Measurements from ENCODE around the gene AGRN.
"Not testable (repeated sequence)": the region's sequence is repeated elsewhere in the genome, so short reads cannot be mapped to it uniquely, and the experiment has no call there.

AGRN gene

DNA sequence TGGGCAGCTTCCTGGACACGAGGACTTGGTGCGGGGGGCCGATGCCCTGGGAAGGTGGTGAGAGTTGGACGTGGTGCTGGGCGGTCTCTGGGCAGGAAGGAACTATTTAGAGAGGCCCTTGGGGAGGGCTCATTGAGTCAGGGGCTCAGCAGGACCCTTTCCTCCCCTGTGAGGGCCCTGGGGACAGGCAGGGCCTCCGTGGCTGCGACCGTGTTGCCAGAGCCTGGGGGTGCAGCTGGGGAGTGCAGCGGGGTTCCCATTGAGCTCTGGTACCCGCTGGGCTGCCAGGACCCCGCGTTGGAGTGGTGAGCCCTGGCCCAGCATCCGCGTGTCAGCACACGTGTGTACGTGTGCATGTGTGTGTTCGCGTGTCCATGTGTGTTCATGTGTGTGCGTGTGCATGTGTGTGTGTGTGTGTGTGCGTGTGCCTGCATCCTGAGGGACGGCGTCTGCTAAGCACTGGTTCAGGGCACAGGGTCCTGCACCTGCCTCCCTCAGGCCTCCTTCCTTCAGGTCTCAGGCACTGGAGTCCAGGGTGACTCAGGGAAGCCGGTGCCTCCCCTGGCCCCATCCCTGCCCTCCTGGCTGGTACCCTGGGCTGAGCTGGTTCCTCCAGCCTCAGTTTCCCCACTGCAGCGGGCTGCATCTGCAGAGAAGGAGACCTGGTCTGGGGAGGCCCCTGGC is 43.5 kb downstream of the AGRN start:
- TF ChIP-seq, protein P1, sequence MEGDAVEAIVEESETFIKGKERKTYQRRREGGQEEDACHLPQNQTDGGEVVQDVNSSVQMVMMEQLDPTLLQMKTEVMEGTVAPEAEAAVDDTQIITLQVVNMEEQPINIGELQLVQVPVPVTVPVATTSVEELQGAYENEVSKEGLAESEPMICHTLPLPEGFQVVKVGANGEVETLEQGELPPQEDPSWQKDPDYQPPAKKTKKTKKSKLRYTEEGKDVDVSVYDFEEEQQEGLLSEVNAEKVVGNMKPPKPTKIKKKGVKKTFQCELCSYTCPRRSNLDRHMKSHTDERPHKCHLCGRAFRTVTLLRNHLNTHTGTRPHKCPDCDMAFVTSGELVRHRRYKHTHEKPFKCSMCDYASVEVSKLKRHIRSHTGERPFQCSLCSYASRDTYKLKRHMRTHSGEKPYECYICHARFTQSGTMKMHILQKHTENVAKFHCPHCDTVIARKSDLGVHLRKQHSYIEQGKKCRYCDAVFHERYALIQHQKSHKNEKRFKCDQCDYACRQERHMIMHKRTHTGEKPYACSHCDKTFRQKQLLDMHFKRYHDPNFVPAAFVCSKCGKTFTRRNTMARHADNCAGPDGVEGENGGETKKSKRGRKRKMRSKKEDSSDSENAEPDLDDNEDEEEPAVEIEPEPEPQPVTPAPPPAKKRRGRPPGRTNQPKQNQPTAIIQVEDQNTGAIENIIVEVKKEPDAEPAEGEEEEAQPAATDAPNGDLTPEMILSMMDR (conservative IDR thresholded peaks at IDR 0.05): no peak
- no peak for TF ChIP-seq ZFX (IDR thresholded peaks at IDR 0.05)
- H3K27ac ChIP-seq: no peak overlapping the region

DNA sequence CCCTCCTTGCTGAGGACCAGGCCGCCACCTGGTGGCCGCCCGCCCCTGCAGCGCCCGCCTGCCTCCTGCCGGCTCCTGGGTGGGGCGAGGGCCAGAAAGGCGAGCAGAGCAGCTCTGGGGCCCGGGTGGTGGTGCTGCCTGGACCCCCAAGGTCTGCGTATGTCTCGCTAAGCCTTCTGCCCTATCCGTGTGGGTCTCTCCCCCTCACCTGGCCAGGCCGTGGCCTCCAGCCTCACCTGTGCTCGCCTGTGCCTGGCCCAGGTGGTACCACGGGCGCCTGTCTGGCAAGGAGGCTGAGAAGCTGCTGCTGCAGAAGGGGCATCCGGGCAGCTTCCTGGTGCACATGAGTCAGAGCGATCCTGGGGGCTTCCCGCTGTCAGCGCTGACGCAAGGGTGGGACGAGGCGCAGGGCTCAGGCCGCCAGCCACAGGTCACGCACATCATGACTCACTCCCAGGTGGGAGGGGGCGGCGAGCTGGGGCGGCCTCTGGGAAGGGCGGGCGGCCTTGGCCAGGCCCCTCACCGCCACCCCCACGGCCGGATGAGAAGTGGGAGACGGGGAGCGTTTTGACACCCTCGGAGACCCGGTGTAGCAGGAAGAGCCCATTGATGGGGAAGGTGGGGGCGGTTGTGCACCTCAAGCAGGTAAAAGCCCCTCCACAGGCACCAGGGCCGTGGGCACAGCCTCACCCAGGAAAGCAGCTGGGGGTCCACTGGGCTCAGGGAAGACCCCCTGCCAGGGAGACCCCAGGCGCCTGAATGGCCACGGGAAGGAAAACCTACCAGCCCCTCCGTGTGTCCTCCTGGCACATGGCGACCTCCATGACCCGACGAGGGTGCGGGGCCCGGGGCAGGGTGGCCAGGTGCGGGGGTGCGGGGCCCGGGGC is 44.3 kb downstream of the AGRN start:
- no peak overlapping the region for H3K27ac ChIP-seq
- TF ChIP-seq ZFX (IDR thresholded peaks at IDR 0.05): no peak
- TF ChIP-seq, protein P1 (conservative IDR thresholded peaks at IDR 0.05): peak; percentile 98

DNA sequence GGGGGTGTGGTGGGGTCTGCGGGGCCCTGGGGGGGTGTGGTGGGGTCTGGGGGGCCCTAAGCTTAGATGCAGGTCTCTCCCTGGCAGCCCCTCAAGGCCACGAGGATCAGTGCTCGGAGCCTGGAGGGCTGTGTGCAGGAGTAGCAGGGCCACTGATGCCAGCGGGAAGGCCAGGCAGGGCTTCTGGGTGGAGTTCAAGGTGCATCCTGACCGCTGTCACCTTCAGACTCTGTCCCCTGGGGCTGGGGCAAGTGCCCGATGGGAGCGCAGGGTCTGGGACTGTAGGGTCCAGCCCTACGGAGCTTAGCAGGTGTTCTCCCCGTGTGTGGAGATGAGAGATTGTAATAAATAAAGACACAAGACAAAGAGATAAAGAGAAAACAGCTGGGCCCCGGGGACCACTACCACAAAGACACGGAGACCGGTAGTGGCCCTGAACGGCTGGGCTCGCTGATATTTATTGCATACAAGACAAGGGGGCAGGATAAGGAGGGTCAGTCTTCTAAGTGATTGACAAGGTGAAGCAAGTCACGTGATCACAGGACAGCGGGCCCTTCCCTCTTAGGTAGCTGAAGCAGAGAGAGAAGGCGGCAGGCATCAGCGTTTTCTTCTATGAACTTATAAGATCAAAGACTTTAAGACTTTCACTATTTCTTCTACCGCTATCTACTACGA is 45.5 kb downstream of the AGRN start:
- no peak overlapping the region for H3K27ac ChIP-seq
- TF ChIP-seq ZFX (IDR thresholded peaks at IDR 0.05): no peak
- TF ChIP-seq, protein P1 (conservative IDR thresholded peaks at IDR 0.05): no peak

DNA sequence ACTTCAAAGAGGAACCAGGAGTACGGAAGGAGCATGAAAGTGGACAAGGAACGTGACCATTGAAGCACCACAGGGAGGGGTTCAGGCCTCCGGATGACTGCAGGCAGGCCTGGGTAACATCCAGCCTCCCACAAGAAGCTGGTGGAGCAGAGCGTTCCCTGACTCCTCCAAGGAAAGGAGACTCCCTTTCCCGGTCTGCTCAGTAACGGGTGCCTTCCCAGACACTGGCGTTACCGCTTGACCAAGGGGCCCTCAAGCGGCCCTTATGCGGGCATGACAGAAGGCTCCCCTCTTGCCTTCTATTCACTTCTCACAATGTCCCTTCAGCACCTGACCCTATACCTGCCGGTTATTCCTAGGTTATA is 46.0 kb downstream of the AGRN start:
- not testable (repeated sequence) for H3K27ac ChIP-seq

DNA sequence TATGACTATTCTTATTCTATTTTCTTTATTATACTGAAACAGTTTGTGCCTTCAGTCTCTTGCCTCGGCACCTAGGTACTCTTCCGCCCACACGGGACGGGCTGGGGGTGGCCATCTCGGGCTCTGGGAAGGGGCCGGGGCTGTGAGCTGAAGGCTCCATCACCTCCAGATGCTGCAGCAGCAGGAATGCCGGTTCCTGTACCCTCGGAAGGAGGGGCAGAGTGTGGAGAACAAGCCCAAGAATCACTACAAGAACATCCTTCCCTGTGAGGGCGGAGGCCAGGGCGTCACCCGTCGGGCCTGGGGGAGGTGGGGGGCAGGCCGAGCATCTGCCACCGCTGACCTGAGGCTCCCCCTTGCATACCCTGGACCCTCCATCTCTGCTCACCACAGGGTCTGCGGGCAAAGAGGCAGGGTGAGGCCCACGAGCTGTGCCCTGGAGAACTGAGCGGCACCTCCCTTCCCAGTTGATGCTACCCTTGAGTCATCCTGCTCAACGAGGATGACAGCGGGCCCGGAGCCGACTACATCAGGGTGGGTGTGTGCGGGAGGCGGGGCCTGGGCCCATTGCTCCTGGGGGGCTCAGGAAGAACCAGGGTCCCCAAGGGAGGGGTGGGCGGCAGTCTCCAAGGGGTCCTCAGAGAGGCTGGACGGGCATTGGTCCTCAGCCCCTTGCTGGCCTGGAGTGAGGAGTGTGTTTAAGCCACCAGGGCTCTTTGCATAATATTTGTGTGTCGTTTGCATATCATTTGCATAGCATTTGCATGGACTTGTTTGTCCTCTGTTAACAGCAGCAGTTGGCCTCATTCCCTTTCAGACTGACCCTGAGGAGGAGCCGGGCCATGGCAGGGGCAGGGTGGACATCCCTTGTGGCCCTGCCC is 46.7 kb downstream of the AGRN start:
- H3K27ac ChIP-seq: peak overlapping the region; percentile 75

DNA sequence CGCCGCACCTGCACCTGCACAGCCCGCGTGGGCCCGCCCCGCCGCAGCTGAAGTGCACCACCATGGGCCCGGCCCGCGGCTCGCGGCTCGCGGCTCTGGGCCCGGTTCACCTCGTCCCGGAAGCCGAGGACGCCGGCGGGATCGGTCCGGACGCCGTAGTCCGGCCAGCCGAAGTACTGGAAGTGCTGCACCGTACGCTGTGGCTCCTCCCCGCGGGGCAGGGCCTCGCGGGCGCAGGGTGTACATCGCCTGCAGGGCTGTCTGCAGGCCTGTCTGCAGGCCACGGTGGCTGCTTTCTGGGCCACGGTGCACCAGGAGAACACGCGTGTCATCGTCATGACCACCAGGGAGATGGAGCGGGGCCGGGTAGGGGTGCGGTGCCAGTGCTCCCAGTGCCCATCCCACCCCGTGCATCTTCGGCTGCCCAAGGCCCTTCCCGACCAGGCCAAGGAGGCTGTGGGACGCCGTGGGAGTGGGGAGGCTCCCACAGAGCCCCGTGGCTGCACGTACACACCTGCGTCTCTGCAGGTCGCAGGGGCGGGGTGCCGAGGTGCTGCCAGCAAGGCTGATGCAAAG is 47.5 kb downstream of the AGRN start:
- peak overlapping the region; percentile 75 for H3K27ac ChIP-seq
- TF ChIP-seq, protein P1 (conservative IDR thresholded peaks at IDR 0.05): no peak
- TF ChIP-seq ZFX (IDR thresholded peaks at IDR 0.05): 0 out of 2 replicates have a peak, but pooled peaks have one; percentile 38

More for the DNA sequence above, 46.7 kb downstream of the AGRN start:
- TF ChIP-seq ZFX (IDR thresholded peaks at IDR 0.05): no peak
- TF ChIP-seq, protein P1 (conservative IDR thresholded peaks at IDR 0.05): no peak
